Ureter (tissue), 1 donor: ENCODE measurements around the gene UNC5C. TPM values are rescaled to one million over a fixed set of nuclear protein-coding genes. Genes with fewer than 3 reads are reported as not detected.

ENCODE experiments used
- DNase-seq: peaks from one replicate; pipeline ENCODE4 v3.0.0-alpha.2; 2020; ENCODE audit warnings: low spot score
- total RNA-seq: library from RNA; stranded (reverse); gene quantifications from one replicate; pipeline ENCODE4 v1.2.4, GENCODE V29; 2023
- donor health status: DM: yes; HTN: yes; CAD: no.

The UNC5C gene
- total RNA-seq, 1 donor from 2014 or later, result 6.2 TPM

GRCh38 chr4:95220205-95221175, 328.3 kb downstream of the UNC5C start:
- no peak for DNase-seq

- DNase-seq, result no peak
Observed at GRCh38 chr4:95219109-95219508, 329.7 kb downstream of the UNC5C start.

- DNase-seq, result no peak
Observed at GRCh38 chr4:95217197-95217596, 331.6 kb downstream of the UNC5C start.

GRCh38 chr4:95216636-95217035, 332.1 kb downstream of the UNC5C start:
- no peak for DNase-seq

- DNase-seq, result no peak
Observed at GRCh38 chr4:95215991-95216605, 332.7 kb downstream of the UNC5C start.

- DNase-seq, result no peak
Observed at GRCh38 chr4:95215043-95215442, 333.7 kb downstream of the UNC5C start.

GRCh38 chr4:95214408-95214807, 334.4 kb downstream of the UNC5C start:
- no peak for DNase-seq

GRCh38 chr4:95213366-95213765, 335.4 kb downstream of the UNC5C start:
- no peak for DNase-seq

GRCh38 chr4:95212692-95213091, 336.1 kb downstream of the UNC5C start:
- DNase-seq, result no peak

- DNase-seq, result no peak
Observed at GRCh38 chr4:95209927-95210326, 338.8 kb downstream of the UNC5C start.

- DNase-seq, result no peak
Observed at GRCh38 chr4:95204873-95205272, 343.9 kb downstream of the UNC5C start.

- no peak for DNase-seq
Observed at GRCh38 chr4:95204267-95204844, 344.4 kb downstream of the UNC5C start.

GRCh38 chr4:95198961-95199360, 349.8 kb downstream of the UNC5C start:
- DNase-seq, result no peak

GRCh38 chr4:95197353-95197752, 351.4 kb downstream of the UNC5C start:
- DNase-seq, result no peak

- no peak for DNase-seq
Observed at GRCh38 chr4:95193391-95194224, 355.2 kb downstream of the UNC5C start.

GRCh38 chr4:95191537-95191936, 357.2 kb downstream of the UNC5C start:
- DNase-seq, result no peak

GRCh38 chr4:95190751-95191436, 357.9 kb downstream of the UNC5C start:
- DNase-seq, result no peak

GRCh38 chr4:95188701-95189370, 359.9 kb downstream of the UNC5C start:
- DNase-seq, result no peak

GRCh38 chr4:95186666-95187065, 362.1 kb downstream of the UNC5C start:
- DNase-seq, result no peak

GRCh38 chr4:95183656-95184408, 364.9 kb downstream of the UNC5C start:
- no peak for DNase-seq
